ENCODE data around the gene JAG2. TPM values are rescaled to one million over a fixed set of nuclear protein-coding genes. Genes with fewer than 3 reads are reported as not detected.

JAG2 gene
- total RNA-seq, 3 donors from 2014 or later (not counting 1 experiment from before 2014, with no cell fraction given) = 3.5 to 6.6 (median 6.1) TPM

GRCh38 chr14:105142651-105143450, 25.7 kb downstream of the JAG2 start:
- TF ChIP-seq CTCF (IDR thresholded peaks at IDR 0.05) = no peak
- Mint-ChIP-seq H3K9me3 (peaks cover 0 to 3% of the 10 kb centered on the region in 2 donors), H3K4me1 (no peaks in the 10 kb centered on the region), H3K4me3 (no peak overlapping the region), H3K36me3 (peaks cover 6% of the 10 kb centered on the region), H3K27me3 (ENCODE audit: low read depth in 2 of 2) (no peaks in the 10 kb centered on the region), H3K27ac (no peak overlapping the region)
- Histone ChIP-seq H3K4me1 (ENCODE audit: control insufficient read depth, insufficient read depth, low read length) (no peaks in the 10 kb centered on the region), H3K27me3 (ENCODE audit: control insufficient read depth, insufficient read depth, low read length) (no peaks in the 10 kb centered on the region), H3K27ac (ENCODE audit: low read length) (no peak overlapping the region), H3K4me3 (ENCODE audit: low read length) (no peak overlapping the region), H3K36me3 (ENCODE audit: control insufficient read depth, insufficient read depth, low read length) (no peaks in the 10 kb centered on the region), H3K9me3 (ENCODE audit: control insufficient read depth, insufficient read depth, low read length) (peaks cover 11% of the 10 kb centered on the region)
- ATAC-seq (no peak), DNase-seq (no peak)
- intact Hi-C loops (cut with micrococcal nuclease) = no loop called here
- 97% methylated on average over 60 of the region's 60 CpGs for WGBS (ENCODE audit: insufficient coverage)

GRCh38 chr14:105141486-105142281, 26.9 kb downstream of the JAG2 start:
- H3K4me1 ChIP-seq (ENCODE audit: control insufficient read depth, insufficient read depth, low read length) = no peaks in the 10 kb centered on the region
- 90% methylated on average over 43 of the region's 43 CpGs for WGBS (ENCODE audit: insufficient coverage)
- H3K9me3 ChIP-seq (ENCODE audit: control insufficient read depth, insufficient read depth, low read length) = peaks cover 11% of the 10 kb centered on the region
- Mint-ChIP-seq H3K4me1 (no peaks in the 10 kb centered on the region), H3K27ac (no peak overlapping the region), H3K36me3 (peaks cover 6% of the 10 kb centered on the region), H3K4me3 (no peak overlapping the region), H3K9me3 (peaks cover 0 to 3% of the 10 kb centered on the region in 2 donors), H3K27me3 (ENCODE audit: low read depth in 2 of 2) (no peaks in the 10 kb centered on the region)
- H3K27ac ChIP-seq (ENCODE audit: low read length) = no peak overlapping the region
- H3K27me3 ChIP-seq (ENCODE audit: control insufficient read depth, insufficient read depth, low read length) = no peaks in the 10 kb centered on the region
- no peak for ATAC-seq
- no peaks in the 10 kb centered on the region for H3K36me3 ChIP-seq (ENCODE audit: control insufficient read depth, insufficient read depth, low read length)
- intact Hi-C loops (cut with micrococcal nuclease) = no loop called here
- DNase-seq = no peak
- no peak overlapping the region for H3K4me3 ChIP-seq (ENCODE audit: low read length)
- no peak for TF ChIP-seq CTCF (IDR thresholded peaks at IDR 0.05)

- WGBS (ENCODE audit: insufficient coverage) = 98% methylated on average over 6 of the region's 6 CpGs
These were observed 27.6 kb downstream of the JAG2 start for GRCh38 chr14:105141026-105141425.

More at GRCh38 chr14:105141026-105141425, 27.6 kb downstream of the JAG2 start:
- H3K4me1 Mint-ChIP-seq = no peaks in the 10 kb centered on the region
- H3K27me3 Mint-ChIP-seq (ENCODE audit: low read depth in 2 of 2) = no peaks in the 10 kb centered on the region
- H3K27ac ChIP-seq (ENCODE audit: low read length) = no peak overlapping the region
- peaks cover 6% of the 10 kb centered on the region for H3K36me3 Mint-ChIP-seq
- H3K9me3 ChIP-seq (ENCODE audit: control insufficient read depth, insufficient read depth, low read length) = peaks cover 11% of the 10 kb centered on the region
- H3K4me1 ChIP-seq (ENCODE audit: control insufficient read depth, insufficient read depth, low read length) = no peaks in the 10 kb centered on the region
- peaks cover 0 to 3% of the 10 kb centered on the region in 2 donors for H3K9me3 Mint-ChIP-seq
- DNase-seq = no peak
- H3K27ac Mint-ChIP-seq = no peak overlapping the region
- ATAC-seq = no peak
- no peak overlapping the region for H3K4me3 ChIP-seq (ENCODE audit: low read length)
- H3K4me3 Mint-ChIP-seq = no peak overlapping the region
- intact Hi-C loops (cut with micrococcal nuclease) = no loop called here
- no peak for TF ChIP-seq CTCF (IDR thresholded peaks at IDR 0.05)
- H3K27me3 ChIP-seq (ENCODE audit: control insufficient read depth, insufficient read depth, low read length) = no peaks in the 10 kb centered on the region
- no peaks in the 10 kb centered on the region for H3K36me3 ChIP-seq (ENCODE audit: control insufficient read depth, insufficient read depth, low read length)

Measured in natural killer cell (primary cell).